ENCODE measurements around the gene THSD4.

GRCh38 chr15:71331173-71331572 is 215.9 kb downstream of the THSD4 start:
- TF ChIP-seq CTCF (IDR thresholded peaks at IDR 0.05) (no peak), POLR2A (IDR thresholded peaks at IDR 0.05) (no peak), EP300 (IDR thresholded peaks at IDR 0.05) (no peak)

All from suprapubic skin (tissue), 3 donors.